Liver (tissue), 9 donors: ENCODE data around the gene PEX5L. TPM values are rescaled to one million over a fixed set of nuclear protein-coding genes. Genes with fewer than 3 reads are reported as not detected.

Experiments
- DNase-seq: peaks from one replicate; pipeline ENCODE4 v3.0.0-alpha.2; 2017; ENCODE audit warnings: low spot score
- H3K27ac ChIP-seq, 2 donors: one replicate each; pipeline ENCODE4 v1.7.0; 2013; ENCODE audit warnings: inconsistent platforms in 2 of 2, low read length in 2 of 2, control low read depth in 1 of 2, low read depth in 1 of 2, mild to moderate bottlenecking in 1 of 2
- H3K27me3 ChIP-seq, 4 donors: one replicate each; pipeline versions ENCODE4 v1.6.1 to v1.7.0; 2013; ENCODE audit warnings: low read length in 3 of 4, inconsistent platforms in 1 of 4, mild to moderate bottlenecking in 1 of 4, moderate library complexity in 1 of 4; ENCODE audit not compliant: control insufficient read depth in 4 of 4, insufficient read depth in 4 of 4
- H3K36me3 ChIP-seq, 4 donors: one replicate each; pipeline versions ENCODE4 v1.6.1 to v1.7.0; 2013; ENCODE audit warnings: low read length in 3 of 4, mild to moderate bottlenecking in 3 of 4, low read depth in 1 of 4, moderate library complexity in 1 of 4; ENCODE audit not compliant: control insufficient read depth in 4 of 4, insufficient read depth in 3 of 4
- H3K4me1 ChIP-seq, 4 donors: one replicate each; pipeline versions ENCODE4 v1.6.1 to v1.7.0; 2013; ENCODE audit warnings: low read length in 3 of 4, mild to moderate bottlenecking in 3 of 4, moderate library complexity in 1 of 4; ENCODE audit not compliant: control insufficient read depth in 4 of 4, insufficient read depth in 4 of 4
- H3K4me3 ChIP-seq, 3 donors: one replicate each; pipeline versions ENCODE4 v1.6.1 to v1.7.0; 2013; ENCODE audit warnings: low read length in 3 of 3, control low read depth in 1 of 3, low read depth in 1 of 3, mild to moderate bottlenecking in 1 of 3
- H3K9ac ChIP-seq, 2 donors: one replicate each; pipeline ENCODE4 v1.7.0; 2013; ENCODE audit warnings: low read length in 2 of 2, mild to moderate bottlenecking in 2 of 2, moderate library complexity in 2 of 2, control low read depth in 1 of 2, low read depth in 1 of 2
- H3K9me3 ChIP-seq, 4 donors: one replicate each; pipeline versions ENCODE4 v1.6.1 to v1.7.0; 2013; ENCODE audit warnings: low read length in 3 of 4; ENCODE audit not compliant: control insufficient read depth in 4 of 4
- FOXA1 ChIP-seq: IDR thresholded peaks from 2 replicates; pipeline ENCODE4 v1.6.1; 2016; ENCODE audit warnings: antibody characterized with exemption
- HNF4A ChIP-seq, 2 donors: conservative IDR thresholded peaks; 2 replicates each; pipeline ENCODE4 v1.6.1; 2016; ENCODE audit warnings: antibody characterized with exemption in 2 of 2, mild to moderate bottlenecking in 2 of 2
- JUND ChIP-seq, 2 donors: IDR thresholded peaks; 2 replicates each; pipeline ENCODE4 v1.6.1; 2016; ENCODE audit warnings: antibody characterized with exemption in 2 of 2
- RAD21 ChIP-seq, 2 donors: IDR thresholded peaks; 2 replicates each; pipeline ENCODE4 v1.6.1; 2016; ENCODE audit warnings: antibody characterized with exemption in 2 of 2, mild to moderate bottlenecking in 2 of 2
- SP1 ChIP-seq: IDR thresholded peaks from 2 replicates; pipeline ENCODE4 v1.6.1; 2018; ENCODE audit warnings: antibody characterized with exemption, mild to moderate bottlenecking
- WGBS: extraction: QIAGEN DNeasy Blood & Tissue Kit; methylation state at CpG from one replicate; pipeline ENCODE4 v1.1.7; 2013; 5-methylcytosine and 5-hydroxymethylcytosine counted together
- polyA plus RNA-seq, 2 donors: library from polyadenylated mRNA; stranded (reverse) in 1 of 2; unstranded in 1 of 2; fragments of 200-250 nt in 1 of 2; fragments of >200 nt in 1 of 2; fragmentation: Nextera tagmentation in 1 of 2; extraction: Ambion mirVana in 1 of 2; gene quantifications; one replicate each; pipeline versions ENCODE4 v1.2.1 to v1.2.3, GENCODE V29; 2013 to 2015
- total RNA-seq, 2 donors: library from RNA; depleted of rRNA; stranded (reverse); fragments of >200 nt; gene quantifications; one replicate each; pipeline ENCODE4 v1.2.3, GENCODE V29; 2014
- TF ChIP-seq, protein P1 (sequence below): fragments of 150-350 bp; IDR thresholded peaks from 2 replicates; pipeline ENCODE4 v1.5.1; 2017; ENCODE audit warnings: improper control_type of control experiment, low read depth, low read length; ENCODE audit not compliant: missing input control
- TF ChIP-seq, protein P2 (sequence below): IDR thresholded peaks from 2 replicates; pipeline ENCODE4 v1.6.1; 2016; ENCODE audit warnings: antibody characterized with exemption
- TF ChIP-seq, protein P3 (sequence below): IDR thresholded peaks from 2 replicates; pipeline ENCODE4 v1.6.1; 2016; ENCODE audit warnings: antibody characterized with exemption, mild to moderate bottlenecking
- donor health status: healthy.
- donor health status: healthy.
- donor health status: healthy.
- donor health status: healthy.
- donor health status: healthy.

The PEX5L gene
- total and polyA plus RNA-seq, 4 donors, result 0.03 TPM; not detected in 3

DNA sequence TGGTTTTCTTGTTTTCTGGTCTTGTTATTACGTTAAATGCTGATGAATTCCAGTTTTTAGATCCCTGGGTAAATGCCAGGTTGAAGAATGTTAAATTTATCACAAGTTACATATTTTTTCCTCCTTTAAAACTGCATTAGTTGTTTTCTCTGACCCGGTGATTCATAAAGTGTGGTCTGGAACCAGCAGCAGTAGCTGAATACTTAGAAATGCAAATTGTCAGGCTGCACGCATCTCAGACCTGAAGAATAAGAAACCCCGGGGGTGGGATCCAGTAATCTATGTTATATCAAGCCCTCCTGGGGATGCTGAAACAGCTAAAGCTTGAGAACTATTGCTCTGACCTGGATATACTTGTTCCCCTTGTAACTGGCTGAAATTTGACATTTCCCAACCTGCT, 69.1 kb downstream of the PEX5L start:
- no peak overlapping the region for H3K27ac ChIP-seq
- no peaks in the 10 kb centered on the region for H3K9me3 ChIP-seq
- H3K36me3 ChIP-seq, result no peaks in the 10 kb centered on the region
- H3K9ac ChIP-seq, result no peak overlapping the region
- DNase-seq, result no peak
- H3K27me3 ChIP-seq, result peaks cover 0 to 3% (median 0%) of the 10 kb centered on the region in 4 donors
- WGBS, result 51% methylated on average over 4 of the region's 4 CpGs
- no peak overlapping the region for H3K4me3 ChIP-seq
- H3K4me1 ChIP-seq, result no peaks in the 10 kb centered on the region
- TF ChIP-seq, protein P1, sequence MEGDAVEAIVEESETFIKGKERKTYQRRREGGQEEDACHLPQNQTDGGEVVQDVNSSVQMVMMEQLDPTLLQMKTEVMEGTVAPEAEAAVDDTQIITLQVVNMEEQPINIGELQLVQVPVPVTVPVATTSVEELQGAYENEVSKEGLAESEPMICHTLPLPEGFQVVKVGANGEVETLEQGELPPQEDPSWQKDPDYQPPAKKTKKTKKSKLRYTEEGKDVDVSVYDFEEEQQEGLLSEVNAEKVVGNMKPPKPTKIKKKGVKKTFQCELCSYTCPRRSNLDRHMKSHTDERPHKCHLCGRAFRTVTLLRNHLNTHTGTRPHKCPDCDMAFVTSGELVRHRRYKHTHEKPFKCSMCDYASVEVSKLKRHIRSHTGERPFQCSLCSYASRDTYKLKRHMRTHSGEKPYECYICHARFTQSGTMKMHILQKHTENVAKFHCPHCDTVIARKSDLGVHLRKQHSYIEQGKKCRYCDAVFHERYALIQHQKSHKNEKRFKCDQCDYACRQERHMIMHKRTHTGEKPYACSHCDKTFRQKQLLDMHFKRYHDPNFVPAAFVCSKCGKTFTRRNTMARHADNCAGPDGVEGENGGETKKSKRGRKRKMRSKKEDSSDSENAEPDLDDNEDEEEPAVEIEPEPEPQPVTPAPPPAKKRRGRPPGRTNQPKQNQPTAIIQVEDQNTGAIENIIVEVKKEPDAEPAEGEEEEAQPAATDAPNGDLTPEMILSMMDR, result no peak
- TF ChIP-seq RAD21 (IDR thresholded peaks at IDR 0.05) (no peak), JUND (IDR thresholded peaks at IDR 0.05) (no peak)
- TF ChIP-seq, protein P2, sequence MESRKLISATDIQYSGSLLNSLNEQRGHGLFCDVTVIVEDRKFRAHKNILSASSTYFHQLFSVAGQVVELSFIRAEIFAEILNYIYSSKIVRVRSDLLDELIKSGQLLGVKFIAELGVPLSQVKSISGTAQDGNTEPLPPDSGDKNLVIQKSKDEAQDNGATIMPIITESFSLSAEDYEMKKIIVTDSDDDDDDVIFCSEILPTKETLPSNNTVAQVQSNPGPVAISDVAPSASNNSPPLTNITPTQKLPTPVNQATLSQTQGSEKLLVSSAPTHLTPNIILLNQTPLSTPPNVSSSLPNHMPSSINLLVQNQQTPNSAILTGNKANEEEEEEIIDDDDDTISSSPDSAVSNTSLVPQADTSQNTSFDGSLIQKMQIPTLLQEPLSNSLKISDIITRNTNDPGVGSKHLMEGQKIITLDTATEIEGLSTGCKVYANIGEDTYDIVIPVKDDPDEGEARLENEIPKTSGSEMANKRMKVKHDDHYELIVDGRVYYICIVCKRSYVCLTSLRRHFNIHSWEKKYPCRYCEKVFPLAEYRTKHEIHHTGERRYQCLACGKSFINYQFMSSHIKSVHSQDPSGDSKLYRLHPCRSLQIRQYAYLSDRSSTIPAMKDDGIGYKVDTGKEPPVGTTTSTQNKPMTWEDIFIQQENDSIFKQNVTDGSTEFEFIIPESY, result no peak

DNA sequence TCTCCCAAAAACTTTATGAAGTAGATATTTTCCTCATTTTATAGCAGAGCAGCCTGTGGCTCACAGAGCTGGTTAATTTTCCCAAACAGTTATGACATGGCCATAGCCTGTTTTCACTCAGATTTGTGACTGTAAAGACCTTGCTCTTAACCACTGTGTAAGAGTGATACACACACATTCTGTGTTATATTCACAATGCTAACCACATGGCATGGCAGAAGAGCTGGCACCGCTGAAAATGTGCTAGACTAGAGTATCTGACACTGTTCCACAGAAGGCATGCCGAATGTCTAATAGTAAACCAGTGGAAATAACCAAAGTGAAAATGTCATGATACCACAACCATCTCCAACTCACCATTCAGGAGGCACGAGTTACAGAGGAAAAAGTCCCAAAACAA, 71.8 kb downstream of the PEX5L start:
- Histone ChIP-seq H3K4me3 (no peak overlapping the region), H3K9ac (no peak overlapping the region), H3K27ac (no peak overlapping the region), H3K4me1 (no peaks in the 10 kb centered on the region), H3K27me3 (peaks cover 0 to 3% (median 0%) of the 10 kb centered on the region in 4 donors), H3K36me3 (no peaks in the 10 kb centered on the region), H3K9me3 (no peaks in the 10 kb centered on the region)
- DNase-seq, result no peak
- TF ChIP-seq HNF4A (conservative IDR thresholded peaks at IDR 0.05) (no peak), FOXA1 (no peak), SP1 (no peak)
- TF ChIP-seq, protein P1, result no peak
- TF ChIP-seq, protein P2, result no peak
- TF ChIP-seq, protein P3, sequence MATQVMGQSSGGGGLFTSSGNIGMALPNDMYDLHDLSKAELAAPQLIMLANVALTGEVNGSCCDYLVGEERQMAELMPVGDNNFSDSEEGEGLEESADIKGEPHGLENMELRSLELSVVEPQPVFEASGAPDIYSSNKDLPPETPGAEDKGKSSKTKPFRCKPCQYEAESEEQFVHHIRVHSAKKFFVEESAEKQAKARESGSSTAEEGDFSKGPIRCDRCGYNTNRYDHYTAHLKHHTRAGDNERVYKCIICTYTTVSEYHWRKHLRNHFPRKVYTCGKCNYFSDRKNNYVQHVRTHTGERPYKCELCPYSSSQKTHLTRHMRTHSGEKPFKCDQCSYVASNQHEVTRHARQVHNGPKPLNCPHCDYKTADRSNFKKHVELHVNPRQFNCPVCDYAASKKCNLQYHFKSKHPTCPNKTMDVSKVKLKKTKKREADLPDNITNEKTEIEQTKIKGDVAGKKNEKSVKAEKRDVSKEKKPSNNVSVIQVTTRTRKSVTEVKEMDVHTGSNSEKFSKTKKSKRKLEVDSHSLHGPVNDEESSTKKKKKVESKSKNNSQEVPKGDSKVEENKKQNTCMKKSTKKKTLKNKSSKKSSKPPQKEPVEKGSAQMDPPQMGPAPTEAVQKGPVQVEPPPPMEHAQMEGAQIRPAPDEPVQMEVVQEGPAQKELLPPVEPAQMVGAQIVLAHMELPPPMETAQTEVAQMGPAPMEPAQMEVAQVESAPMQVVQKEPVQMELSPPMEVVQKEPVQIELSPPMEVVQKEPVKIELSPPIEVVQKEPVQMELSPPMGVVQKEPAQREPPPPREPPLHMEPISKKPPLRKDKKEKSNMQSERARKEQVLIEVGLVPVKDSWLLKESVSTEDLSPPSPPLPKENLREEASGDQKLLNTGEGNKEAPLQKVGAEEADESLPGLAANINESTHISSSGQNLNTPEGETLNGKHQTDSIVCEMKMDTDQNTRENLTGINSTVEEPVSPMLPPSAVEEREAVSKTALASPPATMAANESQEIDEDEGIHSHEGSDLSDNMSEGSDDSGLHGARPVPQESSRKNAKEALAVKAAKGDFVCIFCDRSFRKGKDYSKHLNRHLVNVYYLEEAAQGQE, result no peak
- 24% methylated on average over 3 of the region's 3 CpGs for WGBS
